Astrocyte (in vitro differentiated cells and primary cell): ENCODE measurements around the gene OSBP2. TPM values are rescaled to one million over a fixed set of nuclear protein-coding genes. Genes with fewer than 3 reads are reported as not detected.

Experiments
- DNase-seq: peaks from one replicate; pipeline ENCODE4 v3.0.0-alpha.2; 2010; ENCODE audit warnings: low read depth
- FAIRE-seq: peaks from 2 replicates; lab custom pipeline; 2011; peaks lifted over from hg19 to GRCh38; lab: Jason Lieb, UNC
- H2AFZ ChIP-seq: 2 replicates; pipeline ENCODE4 v1.6.0; 2012; ENCODE audit warnings: low read depth, low read length, inconsistent platforms
- H3K27ac ChIP-seq: 2 replicates; pipeline ENCODE4 v1.5.1; 2011; ENCODE audit warnings: low read depth, low read length, inconsistent platforms
- H3K27me3 ChIP-seq: 2 replicates; pipeline ENCODE4 v1.6.0; 2011; ENCODE audit warnings: low read length, inconsistent platforms; ENCODE audit not compliant: insufficient read depth
- H3K36me3 ChIP-seq: 2 replicates; pipeline ENCODE4 v1.5.1; 2011; ENCODE audit warnings: low read length, inconsistent platforms; ENCODE audit not compliant: insufficient read depth
- H3K4me1 ChIP-seq: 2 replicates; pipeline ENCODE4 v1.5.1; 2011; ENCODE audit warnings: low read length, inconsistent platforms; ENCODE audit not compliant: insufficient read depth
- H3K4me2 ChIP-seq: 2 replicates; pipeline ENCODE4 v1.6.0; 2012; ENCODE audit warnings: low read length, inconsistent platforms
- H3K4me3 ChIP-seq: 2 replicates; pipeline ENCODE4 v1.5.1; 2011; ENCODE audit warnings: low read depth, mild to moderate bottlenecking, low read length, inconsistent platforms; ENCODE audit not compliant: insufficient read depth
- H3K79me2 ChIP-seq: 2 replicates; pipeline ENCODE4 v1.6.0; 2012; ENCODE audit warnings: mild to moderate bottlenecking, low read length, inconsistent platforms; ENCODE audit not compliant: insufficient read depth
- H3K9ac ChIP-seq: 2 replicates; pipeline ENCODE4 v1.6.0; 2012; ENCODE audit warnings: mild to moderate bottlenecking, low read length, inconsistent platforms
- H3K9me3 ChIP-seq: 2 replicates; pipeline ENCODE4 v1.5.1; 2012; ENCODE audit warnings: low read depth, mild to moderate bottlenecking, low read length, inconsistent platforms; ENCODE audit not compliant: insufficient read depth
- H4K20me1 ChIP-seq: 2 replicates; pipeline ENCODE4 v1.6.0; 2012; ENCODE audit warnings: low read length, inconsistent platforms; ENCODE audit not compliant: insufficient read depth
- H3K27ac Mint-ChIP-seq: one replicate; pipeline ENCODE4 v1.8.0; 2021; ENCODE audit warnings: mild to moderate bottlenecking, mixed read lengths; ENCODE audit not compliant: unreplicated experiment
- H3K27me3 Mint-ChIP-seq: one replicate; pipeline ENCODE4 v1.8.0; 2021; ENCODE audit warnings: low read depth, mixed read lengths; ENCODE audit not compliant: unreplicated experiment
- H3K36me3 Mint-ChIP-seq: one replicate; pipeline ENCODE4 v1.8.0; 2021; ENCODE audit warnings: low read depth, mixed read lengths; ENCODE audit not compliant: unreplicated experiment
- H3K4me1 Mint-ChIP-seq: one replicate; pipeline ENCODE4 v1.8.0; 2021; ENCODE audit warnings: low read depth, mixed read lengths; ENCODE audit not compliant: unreplicated experiment
- H3K4me3 Mint-ChIP-seq: one replicate; pipeline ENCODE4 v1.8.0; 2021; ENCODE audit warnings: mild to moderate bottlenecking, moderate library complexity, mixed read lengths; ENCODE audit not compliant: unreplicated experiment
- H3K9me3 Mint-ChIP-seq: one replicate; pipeline ENCODE4 v1.8.0; 2021; ENCODE audit warnings: mild to moderate bottlenecking, mixed read lengths; ENCODE audit not compliant: unreplicated experiment
- EZH2 ChIP-seq: IDR thresholded peaks from 2 replicates; pipeline ENCODE4 v1.6.1; 2012; ENCODE audit warnings: mild to moderate bottlenecking, low read length, inconsistent platforms; ENCODE audit not compliant: insufficient read depth
- total RNA-seq: library from RNA; stranded (reverse); gene quantifications from 2 replicates; pipeline ENCODE4 v1.2.1, GENCODE V29; 2021
- TF ChIP-seq, protein P1 (sequence below): IDR thresholded peaks from 2 replicates; pipeline ENCODE4 v1.5.1; 2011; ENCODE audit warnings: low read depth, mild to moderate bottlenecking, inconsistent platforms, low read length, moderate library complexity; ENCODE audit not compliant: insufficient read depth

Gene OSBP2
- total RNA-seq, 1 donor from 2014 or later: 0.48 TPM

DNA sequence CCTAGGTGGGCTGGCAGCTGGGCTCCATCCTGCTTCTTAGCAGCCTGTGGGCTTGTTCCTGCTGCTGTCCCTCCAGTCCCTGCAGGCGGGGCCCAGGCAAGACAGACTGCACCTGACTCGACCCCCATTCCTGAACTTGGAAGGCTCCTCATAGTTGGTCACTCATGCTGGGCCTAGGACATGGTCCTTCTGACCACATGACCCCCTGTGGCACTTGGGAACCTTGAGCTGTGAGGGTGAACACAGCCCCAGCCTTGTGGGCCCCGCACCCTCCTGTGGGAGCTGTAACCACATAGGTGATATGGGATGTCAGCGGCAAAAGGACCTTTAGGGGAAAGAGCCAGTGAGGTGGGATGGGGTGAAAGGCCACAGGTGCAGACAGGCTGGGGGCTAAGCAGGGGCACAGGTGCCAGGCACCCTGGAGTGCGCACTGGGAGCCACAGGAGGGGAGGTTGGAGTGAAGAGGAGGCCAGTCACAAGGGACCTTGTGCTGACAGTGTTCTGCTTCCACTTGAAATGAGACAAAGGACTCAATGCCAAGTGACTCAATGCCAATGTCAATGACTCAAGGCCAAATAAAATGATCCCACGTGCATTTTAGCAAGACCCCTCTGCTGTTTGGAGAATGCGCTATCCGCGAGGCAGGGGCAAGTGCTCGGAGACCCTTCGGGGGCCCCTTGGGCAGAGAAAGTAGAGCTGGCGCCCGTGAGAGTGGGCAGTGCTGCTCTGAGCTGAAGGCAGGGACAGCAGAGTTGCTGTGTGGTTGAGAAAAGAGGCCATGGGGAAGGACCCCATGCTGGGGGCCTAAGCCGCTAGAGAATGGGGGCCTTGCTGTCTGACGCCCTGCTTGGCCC, 183.2 kb downstream of the OSBP2 start:
- Histone ChIP-seq H3K4me1 (no peaks in the 10 kb centered on the region), H3K9me3 (no peaks in the 10 kb centered on the region), H3K36me3 (no peaks in the 10 kb centered on the region), H3K4me3 (no peak overlapping the region), H3K79me2 (no peaks in the 10 kb centered on the region), H2AFZ (no peak overlapping the region), H3K27ac (no peak overlapping the region), H3K27me3 (no peaks in the 10 kb centered on the region), H4K20me1 (no peaks in the 10 kb centered on the region), H3K9ac (no peak overlapping the region), H3K4me2 (no peak overlapping the region)
- Mint-ChIP-seq H3K27ac (no peak overlapping the region), H3K4me3 (no peak overlapping the region), H3K4me1 (peaks cover 2% of the 10 kb centered on the region), H3K36me3 (peaks cover 4% of the 10 kb centered on the region), H3K9me3 (peaks cover 2% of the 10 kb centered on the region), H3K27me3 (peaks cover 31% of the 10 kb centered on the region)
- TF ChIP-seq EZH2: no peak
- TF ChIP-seq, protein P1, sequence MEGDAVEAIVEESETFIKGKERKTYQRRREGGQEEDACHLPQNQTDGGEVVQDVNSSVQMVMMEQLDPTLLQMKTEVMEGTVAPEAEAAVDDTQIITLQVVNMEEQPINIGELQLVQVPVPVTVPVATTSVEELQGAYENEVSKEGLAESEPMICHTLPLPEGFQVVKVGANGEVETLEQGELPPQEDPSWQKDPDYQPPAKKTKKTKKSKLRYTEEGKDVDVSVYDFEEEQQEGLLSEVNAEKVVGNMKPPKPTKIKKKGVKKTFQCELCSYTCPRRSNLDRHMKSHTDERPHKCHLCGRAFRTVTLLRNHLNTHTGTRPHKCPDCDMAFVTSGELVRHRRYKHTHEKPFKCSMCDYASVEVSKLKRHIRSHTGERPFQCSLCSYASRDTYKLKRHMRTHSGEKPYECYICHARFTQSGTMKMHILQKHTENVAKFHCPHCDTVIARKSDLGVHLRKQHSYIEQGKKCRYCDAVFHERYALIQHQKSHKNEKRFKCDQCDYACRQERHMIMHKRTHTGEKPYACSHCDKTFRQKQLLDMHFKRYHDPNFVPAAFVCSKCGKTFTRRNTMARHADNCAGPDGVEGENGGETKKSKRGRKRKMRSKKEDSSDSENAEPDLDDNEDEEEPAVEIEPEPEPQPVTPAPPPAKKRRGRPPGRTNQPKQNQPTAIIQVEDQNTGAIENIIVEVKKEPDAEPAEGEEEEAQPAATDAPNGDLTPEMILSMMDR: no peak
- no peak for DNase-seq
- no peak for FAIRE-seq

DNA sequence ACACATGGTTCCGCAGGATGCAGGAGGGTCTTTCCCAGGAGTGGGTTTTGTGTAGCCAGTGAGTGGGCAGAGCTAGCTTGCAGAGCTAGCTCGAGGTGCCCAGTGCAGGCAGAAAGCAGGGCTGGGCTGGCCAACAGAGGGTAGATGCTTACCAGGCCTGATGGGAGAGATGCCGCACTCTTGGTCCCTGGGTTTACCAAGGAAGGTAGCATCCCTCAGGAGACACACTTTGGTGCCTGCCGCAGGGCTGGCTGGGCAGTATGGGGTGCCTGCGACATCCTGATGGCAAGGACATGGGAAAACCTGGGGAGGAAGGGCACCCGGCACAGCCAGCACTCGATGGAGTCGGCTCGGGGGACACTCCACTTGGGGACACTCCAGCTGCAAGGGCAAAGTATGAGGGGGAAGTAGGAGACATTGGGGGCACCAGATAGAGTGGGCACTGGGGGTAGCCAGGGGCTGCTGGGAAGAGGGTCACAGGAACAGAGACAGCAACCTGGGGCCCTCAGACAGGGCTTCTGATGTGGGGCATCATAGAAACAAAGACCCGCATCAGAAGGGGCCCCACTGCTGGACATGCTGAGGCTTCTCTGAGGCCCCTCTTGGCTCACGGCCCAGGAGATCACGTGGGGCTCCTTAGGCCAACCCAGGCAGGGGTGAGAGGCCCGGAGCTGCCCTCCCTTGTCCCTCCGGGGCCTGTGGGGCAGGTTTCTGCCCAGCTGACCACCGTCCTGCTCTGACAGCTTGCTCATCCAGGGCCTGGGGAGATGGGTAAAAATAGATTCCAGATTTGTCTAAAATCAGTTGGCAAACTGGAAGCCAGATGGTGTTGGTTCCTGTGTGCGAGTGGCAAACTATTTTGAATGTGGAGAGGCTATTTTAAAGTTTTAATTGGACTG, 184.1 kb downstream of the OSBP2 start:
- peaks cover 4% of the 10 kb centered on the region for H3K36me3 Mint-ChIP-seq
- no peak for DNase-seq
- H3K27ac Mint-ChIP-seq: no peak overlapping the region
- no peaks in the 10 kb centered on the region for H3K9me3 ChIP-seq
- no peak overlapping the region for H3K4me2 ChIP-seq
- H2AFZ ChIP-seq: no peak overlapping the region
- no peaks in the 10 kb centered on the region for H3K4me1 ChIP-seq
- H3K27ac ChIP-seq: no peak overlapping the region
- H3K4me1 Mint-ChIP-seq: peaks cover 2% of the 10 kb centered on the region
- no peaks in the 10 kb centered on the region for H3K36me3 ChIP-seq
- H3K4me3 ChIP-seq: no peak overlapping the region
- no peaks in the 10 kb centered on the region for H3K27me3 ChIP-seq
- peaks cover 2% of the 10 kb centered on the region for H3K9me3 Mint-ChIP-seq
- H3K4me3 Mint-ChIP-seq: no peak overlapping the region
- H3K9ac ChIP-seq: no peak overlapping the region
- no peak for FAIRE-seq
- TF ChIP-seq, protein P1: no peak
- H3K79me2 ChIP-seq: no peaks in the 10 kb centered on the region
- H3K27me3 Mint-ChIP-seq: peaks cover 28% of the 10 kb centered on the region
- no peaks in the 10 kb centered on the region for H4K20me1 ChIP-seq
